HCT116 (cell line): ENCODE results near the gene C16orf74. TPM values are rescaled to one million over a fixed set of nuclear protein-coding genes. Genes with fewer than 3 reads are reported as not detected.

Experiments used
- ATAC-seq: fragments of 200-7000 bp; cut with Tn5 transposase; 2 replicates; pipeline ENCODE4 v1.9.1; 2020; ENCODE audit warnings: mild to moderate bottlenecking, moderate library complexity
- BruUV-seq: library from RNA; stranded (reverse); fragments of 400-500 nt; replicated peaks from 2 replicates; lab custom pipeline; 2021; lab: Mats Ljungman, UMichigan
- CTCF ChIA-PET: fragments of 300-600 bp; sonication (Branson Sonifier 250); formaldehyde crosslinking; loops from one replicate; lab custom pipeline; 2021; ENCODE audit warnings: antibody characterized with exemption; lab: Charles Lee
- POLR2A ChIA-PET: fragments of 300-600, 350-600 bp; sonication (Branson Sonifier 250); formaldehyde crosslinking; loops from one replicate; lab custom pipeline; 2021; ENCODE audit warnings: antibody characterized with exemption; lab: Charles Lee
- RAD21 ChIA-PET, 2 experiments: fragments of 300-600 bp; sonication (Branson Sonifier 250); formaldehyde crosslinking; loops; one replicate each; lab custom pipeline; 2023; ENCODE audit warnings: low total read pairs in 2 of 2; ENCODE audit not compliant: uncharacterized antibody in 2 of 2, unreplicated experiment in 2 of 2, low non-redundant PET in 1 of 2; lab: Charles Lee
- DNase-seq: peaks from one replicate; pipeline ENCODE4 v3.0.0-alpha.2; 2010; ENCODE audit warnings: low read depth, low spot score
- H2AFZ ChIP-seq: fragments of 200-600 bp; shearing (Covaris generic), sonication (generic); 2 replicates; pipeline ENCODE4 v1.6.1; 2017; ENCODE audit warnings: low read depth, mixed run types, mixed read lengths, antibody characterized with exemption, low read length; ENCODE audit not compliant: poor library complexity, severe bottlenecking
- H3K27ac ChIP-seq: 2 replicates; pipeline ENCODE4 v1.5.1; 2012; ENCODE audit warnings: low read depth, low read length
- H3K27me3 ChIP-seq: fragments of 200-600 bp; sonication (generic); 2 replicates; pipeline ENCODE4 v1.6.1; 2016; ENCODE audit warnings: mixed run types, low read length, mixed read lengths; ENCODE audit not compliant: insufficient read depth
- H3K36me3 ChIP-seq, 2 experiments: fragments of 200-500 bp in 1 of 2; fragments of 200-600 bp in 1 of 2; sonication (Bioruptor generic) in 1 of 2; sonication (generic) in 1 of 2; 2 replicates each; pipeline versions ENCODE4 v1.5.1 to v1.6.1; 2014 to 2016; ENCODE audit warnings: low read length in 2 of 2, inconsistent platforms in 1 of 2, mixed read lengths in 1 of 2, mixed run types in 1 of 2; ENCODE audit not compliant: insufficient read depth in 2 of 2, control insufficient read depth in 1 of 2
- H3K4me1 ChIP-seq, 2 experiments: fragments of 200-600 bp in 1 of 2; sonication (generic) in 1 of 2; 2 replicates each; pipeline versions ENCODE4 v1.5.1 to v1.6.1; 2012 to 2017; ENCODE audit warnings: low read length in 2 of 2, inconsistent platforms in 1 of 2, mild to moderate bottlenecking in 1 of 2, mixed read lengths in 1 of 2, mixed run types in 1 of 2, moderate library complexity in 1 of 2; ENCODE audit not compliant: insufficient read depth in 2 of 2, control insufficient read depth in 1 of 2
- H3K4me2 ChIP-seq: fragments of 200-600 bp; sonication (generic); 2 replicates; pipeline ENCODE4 v1.6.1; 2017; ENCODE audit warnings: mixed run types, low read length, mixed read lengths
- H3K4me3 ChIP-seq, 2 experiments: fragments of 200-600 bp in 1 of 2; sonication (generic) in 1 of 2; replicated peaks in 1 of 2; 2 replicates each; pipeline ENCODE4 v1.5.1; 2011 to 2016; ENCODE audit warnings: low read length in 2 of 2, control low read depth in 1 of 2, low read depth in 1 of 2, mild to moderate bottlenecking in 1 of 2, mixed read lengths in 1 of 2, mixed run types in 1 of 2
- H3K79me2 ChIP-seq: fragments of 200-600 bp; sonication (generic); 2 replicates; pipeline ENCODE4 v1.6.1; 2017; ENCODE audit warnings: mild to moderate bottlenecking, mixed run types, low read length, moderate library complexity, mixed read lengths; ENCODE audit not compliant: insufficient read depth
- H3K9ac ChIP-seq: fragments of 200-600 bp; sonication (generic); 2 replicates; pipeline ENCODE4 v1.6.1; 2016; ENCODE audit warnings: low read length, mixed read lengths
- H3K9me2 ChIP-seq: fragments of 200-600 bp; sonication (generic), shearing (Covaris generic); 2 replicates; pipeline ENCODE4 v1.6.1; 2017; ENCODE audit warnings: mixed run types, mild to moderate bottlenecking, moderate library complexity; ENCODE audit not compliant: insufficient read depth
- H3K9me3 ChIP-seq, 2 experiments: fragments of 200-500 bp in 1 of 2; fragments of 200-600 bp in 1 of 2; sonication (Bioruptor generic) in 1 of 2; sonication (generic) in 1 of 2; 2 replicates each; pipeline ENCODE4 v1.6.1; 2014 to 2017; ENCODE audit warnings: low read length in 2 of 2, mixed read lengths in 2 of 2, inconsistent platforms in 1 of 2, low read depth in 1 of 2, mild to moderate bottlenecking in 1 of 2, mixed run types in 1 of 2, moderate library complexity in 1 of 2; ENCODE audit not compliant: control insufficient read depth in 1 of 2, insufficient read depth in 1 of 2
- H4K20me1 ChIP-seq: fragments of 200-600 bp; sonication (generic), shearing (Covaris generic); 2 replicates; pipeline ENCODE4 v1.6.1; 2017; ENCODE audit warnings: mixed run types, mild to moderate bottlenecking, moderate library complexity; ENCODE audit not compliant: insufficient read depth
- CBX3 ChIP-seq: IDR thresholded peaks from 2 replicates; pipeline ENCODE4 v1.6.1; 2012; ENCODE audit warnings: low read depth
- CEBPB ChIP-seq: IDR thresholded peaks from 2 replicates; pipeline ENCODE4 v1.6.1; 2012; ENCODE audit warnings: low read depth
- EGR1 ChIP-seq: IDR thresholded peaks from 2 replicates; pipeline ENCODE4 v1.6.1; 2012; ENCODE audit warnings: low read depth
- ELF1 ChIP-seq: IDR thresholded peaks from 2 replicates; pipeline ENCODE4 v1.6.1; 2012; ENCODE audit warnings: low read depth, borderline replicate concordance
- EZH2 ChIP-seq: fragments of 200-600 bp; sonication (generic); IDR thresholded peaks from 2 replicates; pipeline ENCODE4 v1.6.1; 2017; ENCODE audit warnings: antibody characterized with exemption, mixed run types
- EZH2phosphoT487 ChIP-seq: fragments of 200-600 bp; IDR thresholded peaks from 2 replicates; pipeline ENCODE4 v1.6.1; 2018; ENCODE audit warnings: antibody characterized with exemption, borderline replicate concordance
- FOSL1 ChIP-seq: IDR thresholded peaks from 2 replicates; pipeline ENCODE4 v1.6.1; 2012; ENCODE audit warnings: low read depth
- JUND ChIP-seq: IDR thresholded peaks from 2 replicates; pipeline ENCODE4 v1.6.1; 2012
- POLR2A ChIP-seq: IDR thresholded peaks from 2 replicates; pipeline ENCODE4 v1.7.0; 2011; ENCODE audit warnings: borderline replicate concordance; ENCODE audit not compliant: insufficient read depth, insufficient read length; ENCODE audit errors: extremely low read depth
- POLR2AphosphoS5 ChIP-seq: IDR thresholded peaks from 2 replicates; pipeline ENCODE4 v1.6.1; 2011; ENCODE audit warnings: mild to moderate bottlenecking, low read depth, low read length, moderate library complexity
- REST ChIP-seq: IDR thresholded peaks from 2 replicates; pipeline ENCODE4 v1.6.1; 2012; ENCODE audit warnings: low read depth
- SIN3A ChIP-seq: IDR thresholded peaks from 2 replicates; pipeline ENCODE4 v1.6.1; 2012; ENCODE audit warnings: low read depth
- SRF ChIP-seq: IDR thresholded peaks from 2 replicates; pipeline ENCODE4 v1.6.1; 2012; ENCODE audit warnings: low read depth
- TCF7L2 ChIP-seq: IDR thresholded peaks from 2 replicates; pipeline ENCODE4 v1.7.0; 2011; ENCODE audit warnings: borderline replicate concordance, inconsistent platforms; ENCODE audit not compliant: insufficient read depth, insufficient read length; ENCODE audit errors: extremely low read depth
- YY1 ChIP-seq: IDR thresholded peaks from 2 replicates; pipeline ENCODE4 v1.6.1; 2011; ENCODE audit warnings: low read length, low read depth, moderate library complexity, mild to moderate bottlenecking; ENCODE audit not compliant: insufficient replicate concordance; ENCODE audit errors: extremely low read depth
- ZBTB33 ChIP-seq: IDR thresholded peaks from 2 replicates; pipeline ENCODE4 v1.6.1; 2011; ENCODE audit warnings: mild to moderate bottlenecking, low read length, moderate library complexity; ENCODE audit not compliant: insufficient replicate concordance; ENCODE audit errors: extremely low read depth
- intact Hi-C: fragments of 100-400 bp; cut with micrococcal nuclease; formaldehyde crosslinking; loops from 2 replicates; pipeline ENCODE4 v1.10.0; 2022
- total RNA-seq: library from RNA; stranded (reverse); gene quantifications from one replicate; pipeline ENCODE4 v1.2.1, GENCODE V29; 2021; ENCODE audit not compliant: unreplicated experiment

Gene C16orf74
- total RNA-seq, 1 experiment from 2014 or later = 30.0 TPM

GRCh38 chr16:85789773-85790172 is 38.9 kb upstream of the C16orf74 start:
- no peak for ATAC-seq
- H3K9me3 ChIP-seq = no peaks in the 10 kb centered on the region
- H3K36me3 ChIP-seq = peaks cover 32 to 69% of the 10 kb centered on the region in 2 experiments
- no TSS peak for BruUV-seq
- no peak overlapping the region for H3K4me2 ChIP-seq
- RAD21 ChIA-PET = no interaction called here
- TF ChIP-seq SRF (no peak), TCF7L2 (no peak), REST (no peak), POLR2A (no peak), FOSL1 (no peak), ELF1 (no peak), SIN3A (no peak), POLR2AphosphoS5 (no peak), JUND (no peak), CBX3 (no peak), CEBPB (no peak), YY1 (no peak), EZH2 (no peak), ZBTB33 (no peak), EGR1 (no peak), EZH2phosphoT487 (no peak)
- no peak overlapping the region for H2AFZ ChIP-seq
- intact Hi-C loops = no loop called here
- H3K27me3 ChIP-seq = no peaks in the 10 kb centered on the region
- no peaks in the 10 kb centered on the region for H3K9me2 ChIP-seq
- H3K4me1 ChIP-seq = no peaks in the 10 kb centered on the region
- H3K79me2 ChIP-seq = peaks cover 99% of the 10 kb centered on the region
- no peak overlapping the region for H3K9ac ChIP-seq
- DNase-seq = no peak
- H3K4me3 ChIP-seq = no peak overlapping the region
- CTCF ChIA-PET = no interaction called here
- peaks cover 4% of the 10 kb centered on the region; the same call in 1 of the 2 replicates for H4K20me1 ChIP-seq
- H3K27ac ChIP-seq = no peak overlapping the region
- POLR2A ChIA-PET = no interaction called here
